Endothelial cell of umbilical vein (primary cell): ENCODE results near the gene RPL21. TPM values are rescaled to one million over a fixed set of nuclear protein-coding genes. Genes with fewer than 3 reads are reported as not detected.

Experiments used
- BruUV-seq: library from RNA; stranded (reverse); fragments of 400-500 nt; replicated peaks from 2 replicates; lab custom pipeline; 2021; lab: Mats Ljungman, UMichigan
- CTCF ChIA-PET: fragments of 300-600, 350-600 bp; sonication (Branson Sonifier 250); formaldehyde crosslinking; loops from one replicate; lab custom pipeline; 2021; ENCODE audit warnings: antibody characterized with exemption, inconsistent platforms; lab: Charles Lee
- POLR2A ChIA-PET: fragments of 300-600, 350-600 bp; sonication (Branson Sonifier 250); formaldehyde crosslinking; loops from one replicate; lab custom pipeline; 2021; ENCODE audit warnings: antibody characterized with exemption, inconsistent platforms; lab: Charles Lee
- DNase-seq: peaks from one replicate; pipeline ENCODE4 v3.0.0-alpha.2; 2011; ENCODE audit warnings: low read depth, low spot score
- FAIRE-seq: peaks from 2 replicates; lab custom pipeline; 2011; peaks lifted over from hg19 to GRCh38; lab: Jason Lieb, UNC
- H2AFZ ChIP-seq: 2 replicates; pipeline ENCODE4 v1.6.0; 2012; ENCODE audit warnings: low read depth, low read length, control low read depth, inconsistent platforms
- H3K27ac ChIP-seq: 2 replicates; pipeline ENCODE4 v1.5.1; 2011; ENCODE audit warnings: low read depth, mild to moderate bottlenecking, control low read depth, low read length, moderate library complexity; ENCODE audit not compliant: insufficient read depth
- H3K27me3 ChIP-seq, 2 experiments: 2 replicates each; pipeline versions ENCODE4 v1.6.0 to v1.6.1; 2011; ENCODE audit warnings: low read length in 2 of 2, mixed read lengths in 1 of 2; ENCODE audit not compliant: control insufficient read depth in 2 of 2, insufficient read depth in 2 of 2
- H3K36me3 ChIP-seq, 2 experiments: 2 replicates in 1 of 2; 3 replicates in 1 of 2; pipeline ENCODE4 v1.5.1; 2011; ENCODE audit warnings: low read length in 2 of 2, mild to moderate bottlenecking in 1 of 2, moderate library complexity in 1 of 2; ENCODE audit not compliant: control insufficient read depth in 2 of 2, insufficient read depth in 2 of 2; ENCODE audit errors: extremely low read depth in 1 of 2
- H3K4me1 ChIP-seq: 3 replicates; pipeline ENCODE4 v1.5.1; 2011; ENCODE audit warnings: mild to moderate bottlenecking, low read length; ENCODE audit not compliant: control insufficient read depth, insufficient read depth; ENCODE audit errors: extremely low read depth
- H3K4me2 ChIP-seq: 2 replicates; pipeline ENCODE4 v1.6.1; 2011; ENCODE audit warnings: low read length, control low read depth, mixed read lengths; ENCODE audit not compliant: insufficient read depth
- H3K4me3 ChIP-seq, 3 experiments: fragments of 200-600 bp in 1 of 3; sonication (generic), shearing (Covaris generic) in 1 of 3; replicated peaks in 1 of 3; 2 replicates each; pipeline ENCODE4 v1.5.1; 2011 to 2016; ENCODE audit warnings: control low read depth in 3 of 3, low read length in 3 of 3, mild to moderate bottlenecking in 2 of 3, inconsistent platforms in 1 of 3, low read depth in 1 of 3, moderate library complexity in 1 of 3; ENCODE audit not compliant: insufficient read depth in 1 of 3
- H3K79me2 ChIP-seq: 2 replicates; pipeline ENCODE4 v1.6.0; 2012; ENCODE audit warnings: low read length, inconsistent platforms; ENCODE audit not compliant: control insufficient read depth, insufficient read depth
- H3K9ac ChIP-seq: replicated peaks from 2 replicates; pipeline ENCODE3; 2011; ENCODE audit warnings: low read length, control low read depth; ENCODE audit not compliant: insufficient read depth; ENCODE audit errors: extremely low read depth
- H3K9me1 ChIP-seq: replicated peaks from 3 replicates; pipeline ENCODE4 v1.6.0; 2011; ENCODE audit warnings: mild to moderate bottlenecking, low read length; ENCODE audit not compliant: control insufficient read depth, insufficient read depth; ENCODE audit errors: extremely low read depth
- H3K9me3 ChIP-seq: replicated peaks from 2 replicates; pipeline ENCODE4 v1.5.1; 2012; ENCODE audit warnings: low read length, inconsistent platforms; ENCODE audit not compliant: control insufficient read depth, insufficient read depth
- H4K20me1 ChIP-seq: replicated peaks from 2 replicates; pipeline ENCODE3; 2011; ENCODE audit warnings: mild to moderate bottlenecking, low read length; ENCODE audit not compliant: control insufficient read depth, insufficient read depth; ENCODE audit errors: extremely low read depth
- CTCF ChIP-seq, 2 donors: IDR thresholded peaks; 1 replicate in 1 of 2; 2 replicates in 1 of 2; pipeline ENCODE4 v1.5.1; 2011; ENCODE audit warnings: low read length in 2 of 2, mild to moderate bottlenecking in 2 of 2, moderate library complexity in 2 of 2, control low read depth in 1 of 2, inconsistent platforms in 1 of 2, low read depth in 1 of 2; ENCODE audit not compliant: insufficient read depth in 1 of 2; ENCODE audit errors: extremely low read depth in 1 of 2
- EZH2 ChIP-seq: IDR thresholded peaks from 2 replicates; pipeline ENCODE4 v1.6.1; 2012; ENCODE audit warnings: borderline replicate concordance, low read depth, mild to moderate bottlenecking, moderate library complexity, low read length, inconsistent platforms; ENCODE audit not compliant: severe bottlenecking
- FOS ChIP-seq: IDR thresholded peaks from 2 replicates; pipeline ENCODE4 v1.6.1; 2011; ENCODE audit warnings: mild to moderate bottlenecking, low read length, moderate library complexity, borderline replicate concordance; ENCODE audit not compliant: insufficient read depth
- GATA2 ChIP-seq: IDR thresholded peaks from 2 replicates; pipeline ENCODE4 v1.7.0; 2011; ENCODE audit warnings: low read depth, mild to moderate bottlenecking, moderate library complexity, mixed read lengths, low read length; ENCODE audit not compliant: insufficient read length, insufficient read depth
- JUN ChIP-seq: IDR thresholded peaks from 2 replicates; pipeline ENCODE4 v1.6.1; 2011; ENCODE audit warnings: borderline replicate concordance, low read depth; ENCODE audit not compliant: insufficient read length, insufficient read depth
- MAX ChIP-seq: IDR thresholded peaks from 2 replicates; pipeline ENCODE4 v1.6.1; 2011; ENCODE audit not compliant: insufficient read depth, insufficient read length
- MYC ChIP-seq: IDR thresholded peaks from one replicate; pipeline ENCODE4 v1.6.1; 2011; ENCODE audit warnings: mild to moderate bottlenecking, low read depth, low read length
- POLR2A ChIP-seq: IDR thresholded peaks from 2 replicates; pipeline ENCODE4 v1.6.1; 2012; ENCODE audit warnings: low read depth, mild to moderate bottlenecking, control low read depth, low read length
- POLR2AphosphoS5 ChIP-seq: IDR thresholded peaks from 2 replicates; pipeline ENCODE4 v1.6.1; 2012; ENCODE audit warnings: low read depth, mild to moderate bottlenecking, control low read depth, low read length, moderate library complexity; ENCODE audit not compliant: insufficient read depth
- dilution Hi-C: fragments of 300-500 bp; cut with MboI; formaldehyde crosslinking; loops from one replicate; pipeline ENCODE4 v1.15.0; 2019; ENCODE audit warnings: low sequenced_read_pairs; ENCODE audit not compliant: extremely low pct_ligation_motif_present
- intact Hi-C: fragments of 100-400 bp; cut with micrococcal nuclease; formaldehyde crosslinking; loops from one replicate; pipeline ENCODE4 v1.10.0; 2022
- polyA plus RNA-seq, 4 experiments: library from polyadenylated mRNA; depleted of rRNA in 3 of 4; stranded (reverse) in 3 of 4; unstranded in 1 of 4; fragments of >200 nt; gene quantifications; 2 replicates each; pipeline versions ENCODE4 v1.2.1 to v1.2.3, GENCODE V29; 2011 to 2012; ENCODE audit warnings: missing spikeins in 1 of 4
- total RNA-seq: library from RNA; stranded (reverse); gene quantifications from 2 replicates; pipeline ENCODE4 v1.2.3, GENCODE V29; 2021

Gene RPL21
- total and polyA plus RNA-seq, 2 donors (not counting 3 experiments of a cell fraction or from before 2014, with no cell fraction given), result 585 to 871 TPM

- no peak overlapping the region for H3K4me3 ChIP-seq
- no peaks in the 10 kb centered on the region for H3K9me1 ChIP-seq
- H3K9me3 ChIP-seq, result no peaks in the 10 kb centered on the region
- no peak for TF ChIP-seq POLR2A
- TF ChIP-seq EZH2, result no peak
- TF ChIP-seq POLR2AphosphoS5, result no peak
- TF ChIP-seq MAX, result no peak
- TF ChIP-seq FOS, result no peak
- TF ChIP-seq JUN, result no peak
- no peak for TF ChIP-seq MYC
- no peak for TF ChIP-seq GATA2
- no peak for TF ChIP-seq CTCF (IDR thresholded peaks at IDR 0.05; ENCODE audit: extremely low read depth in 1 of 2, insufficient read depth in 1 of 2, low read depth in 1 of 2, low read length in 2 of 2)
- BruUV-seq, result no TSS peak
- H3K36me3 ChIP-seq, result no peaks in the 10 kb centered on the region
- no peak overlapping the region for H3K9ac ChIP-seq
- no peak overlapping the region for H3K4me2 ChIP-seq
- no peak overlapping the region for H3K27ac ChIP-seq
- dilution Hi-C loops, result no loop called here
- no peaks in the 10 kb centered on the region for H3K79me2 ChIP-seq
- ChIA-PET POLR2A (no interaction called here), CTCF (interaction anchor here (1.8 kb wide), 1 partner anchor 25 kb away, joined by 5 read pairs; the partner anchor contains the start of gene RASL11A)
- intact Hi-C loops, result no loop called here
- no peaks in the 10 kb centered on the region for H3K27me3 ChIP-seq
- DNase-seq (no peak), FAIRE-seq (no peak)
- H2AFZ ChIP-seq, result no peak overlapping the region
- no peaks in the 10 kb centered on the region for H4K20me1 ChIP-seq
- peaks cover 5% of the 10 kb centered on the region for H3K4me1 ChIP-seq
Observed at GRCh38 chr13:27245610-27246009, 5.7 kb upstream of the RPL21 start.
